Activated naive CD4-positive, alpha-beta T cell (primary cell): ENCODE data around the gene STBD1.
"Not testable (repeated sequence)": the region's sequence is repeated elsewhere in the genome, so short reads cannot be mapped to it uniquely, and the experiment has no call there.

ENCODE experiments used
- DNase-seq, 4 experiments: peaks; one replicate each; lab custom pipeline; 2025; lab: John Stamatoyannopoulos, UW

The STBD1 gene

GRCh38 chr4:76305971-76306881 lies at the start of gene STBD1:
TSS of gene STBD1 (plus strand) at chr4:76306733. CDS start at chr4:76306770, 37 bp downstream.
- DNase-seq, result no peak

GRCh38 chr4:76256968-76257367 lies 49.6 kb upstream of the STBD1 start:
- no peak for DNase-seq

GRCh38 chr4:76257824-76258223 lies 48.7 kb upstream of the STBD1 start:
- no peak for DNase-seq

DNA sequence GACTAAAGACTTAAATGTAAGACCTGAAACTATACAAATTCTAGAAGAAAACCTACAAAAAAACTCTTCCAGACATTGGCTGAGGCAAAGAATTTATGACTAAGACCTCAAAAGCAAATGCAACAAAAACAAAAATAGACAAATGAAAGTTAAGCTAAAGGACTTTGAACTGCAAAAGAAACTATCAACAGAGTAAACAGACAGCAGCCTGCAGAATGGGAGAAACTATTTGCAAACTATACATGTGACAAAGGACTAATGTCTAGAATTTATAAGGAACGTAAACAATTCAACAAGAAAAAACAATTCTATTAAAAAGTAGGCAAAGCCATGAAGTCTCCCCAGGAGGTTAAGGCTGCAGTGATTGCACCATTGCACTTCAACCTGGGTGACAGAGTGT lies 46.0 kb upstream of the STBD1 start:
- no peak for DNase-seq

- no peak for DNase-seq
Measured at GRCh38 chr4:76265631-76266218, 40.8 kb upstream of the STBD1 start.

DNA sequence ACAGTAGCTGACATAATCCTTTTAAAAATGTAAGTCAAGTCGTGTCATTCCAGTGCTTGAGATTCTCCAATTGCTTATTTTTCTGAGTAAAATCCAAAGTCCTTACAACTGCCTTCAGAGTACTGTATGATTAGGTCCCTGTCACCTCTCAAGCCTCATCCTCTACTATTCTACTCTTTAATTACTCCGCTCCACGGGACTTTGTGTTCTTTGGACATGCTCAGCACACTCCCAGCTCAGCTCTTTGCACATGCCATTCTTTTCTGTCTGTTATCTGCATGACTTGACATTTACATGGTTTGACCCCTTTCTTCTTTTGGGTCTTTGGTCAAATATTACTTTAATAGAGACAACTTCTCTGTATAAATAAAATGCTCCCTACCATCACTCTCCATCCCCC lies 39.9 kb upstream of the STBD1 start:
- DNase-seq, result no peak

GRCh38 chr4:76267811-76268210 lies 38.7 kb upstream of the STBD1 start:
- DNase-seq, result no peak

DNA sequence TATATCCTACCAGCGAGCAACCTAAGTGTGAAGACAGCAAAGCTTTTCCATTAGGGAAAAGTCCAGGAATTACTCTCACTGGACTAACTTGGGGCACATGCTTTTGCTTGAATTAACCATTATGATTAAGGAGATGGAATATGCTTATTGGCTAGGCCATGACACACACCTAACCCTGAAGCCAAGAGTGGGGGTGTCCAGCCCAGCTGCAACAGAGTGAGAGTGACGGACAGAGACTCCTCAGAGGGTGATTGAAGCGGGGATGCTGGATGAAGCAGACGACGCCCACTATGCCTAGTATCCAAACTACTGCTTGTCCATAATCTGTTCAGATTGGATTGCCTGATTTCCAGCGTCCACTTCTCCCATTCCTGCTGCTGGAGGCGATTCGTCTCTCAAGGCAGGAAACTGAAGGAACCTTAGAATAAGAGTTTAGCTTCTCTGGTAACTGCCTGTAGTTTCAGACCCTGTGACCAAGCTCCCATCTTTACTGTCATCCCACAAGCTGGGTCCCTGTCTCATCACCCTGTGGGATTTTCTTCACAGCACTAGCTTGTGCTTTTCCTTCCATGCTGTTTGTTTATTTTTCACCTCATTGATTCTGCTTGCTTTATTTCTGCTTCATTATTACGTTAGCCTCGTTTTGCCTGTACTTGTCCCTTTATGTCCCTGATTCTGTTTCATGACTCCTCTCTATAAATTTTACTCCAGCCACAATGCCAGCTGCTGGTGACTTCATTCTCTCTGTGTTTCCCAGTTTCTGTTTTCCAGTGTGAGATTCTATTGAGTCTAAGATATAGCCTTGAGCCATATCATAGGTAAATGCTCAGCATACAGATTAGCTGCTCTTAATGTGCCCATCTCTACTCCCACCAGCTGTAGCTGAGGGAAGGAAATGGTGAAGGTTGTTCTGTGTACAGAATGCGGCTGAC lies 36.0 kb upstream of the STBD1 start:
- DNase-seq, result no peak

DNA sequence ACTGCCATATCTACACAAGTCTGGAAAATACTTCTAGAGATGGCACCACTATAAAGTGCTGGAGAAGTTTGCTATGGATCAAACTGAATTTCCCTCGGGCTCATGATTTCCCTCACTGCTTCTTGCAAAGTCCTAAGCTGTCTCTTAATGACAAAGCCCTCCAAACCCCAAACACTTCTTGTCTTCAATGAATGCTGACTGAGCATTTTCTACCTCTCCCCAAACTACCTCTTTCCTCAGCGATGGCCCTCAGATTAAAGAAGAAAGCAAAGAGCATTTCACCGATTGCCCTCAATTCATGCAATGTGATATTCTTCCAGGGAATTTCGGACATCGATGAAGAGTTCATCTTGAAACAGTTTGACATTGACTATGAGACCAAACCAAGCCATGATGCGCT lies 35.3 kb upstream of the STBD1 start:
- DNase-seq, result no peak

- DNase-seq, result no peak
Measured at GRCh38 chr4:76272073-76272472, 34.5 kb upstream of the STBD1 start.

DNA sequence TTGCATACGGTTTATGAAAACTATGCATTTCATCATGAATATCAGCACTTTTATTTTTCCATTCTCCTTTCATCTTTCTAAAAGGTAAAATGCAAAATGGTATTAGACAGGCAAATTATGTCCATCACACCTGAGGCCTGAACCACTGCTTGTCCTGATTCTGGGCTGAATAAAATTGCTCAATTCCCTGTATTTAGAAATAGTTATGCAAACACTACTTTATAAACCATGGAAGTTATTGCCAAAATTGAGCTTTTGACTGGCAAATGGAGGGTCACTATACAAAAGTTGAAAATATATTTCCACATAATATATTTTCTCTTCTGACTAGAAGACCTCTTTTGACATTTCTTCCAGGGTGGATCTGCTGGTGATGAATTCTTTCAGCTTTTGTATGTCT lies 34.0 kb upstream of the STBD1 start:
- DNase-seq, result no peak

DNA sequence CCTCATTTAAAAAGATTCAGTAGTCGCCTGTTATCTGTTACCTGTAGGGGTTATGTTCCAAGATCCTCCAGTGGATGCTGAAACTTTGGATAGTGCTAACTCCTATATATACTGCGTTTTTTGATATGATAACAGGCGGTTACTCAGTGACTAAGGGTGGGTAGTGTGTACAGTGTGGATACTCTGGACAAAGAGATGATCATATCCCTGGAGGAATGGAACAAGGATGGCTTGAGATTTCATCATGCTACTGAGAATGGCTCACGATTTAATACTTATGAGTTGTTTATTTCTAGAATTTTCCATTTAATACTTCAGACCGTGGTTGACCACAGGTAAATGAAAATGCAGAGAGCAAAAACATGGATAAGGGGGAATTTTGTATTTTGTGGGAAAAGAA lies 33.5 kb upstream of the STBD1 start:
- no peak for DNase-seq

DNA sequence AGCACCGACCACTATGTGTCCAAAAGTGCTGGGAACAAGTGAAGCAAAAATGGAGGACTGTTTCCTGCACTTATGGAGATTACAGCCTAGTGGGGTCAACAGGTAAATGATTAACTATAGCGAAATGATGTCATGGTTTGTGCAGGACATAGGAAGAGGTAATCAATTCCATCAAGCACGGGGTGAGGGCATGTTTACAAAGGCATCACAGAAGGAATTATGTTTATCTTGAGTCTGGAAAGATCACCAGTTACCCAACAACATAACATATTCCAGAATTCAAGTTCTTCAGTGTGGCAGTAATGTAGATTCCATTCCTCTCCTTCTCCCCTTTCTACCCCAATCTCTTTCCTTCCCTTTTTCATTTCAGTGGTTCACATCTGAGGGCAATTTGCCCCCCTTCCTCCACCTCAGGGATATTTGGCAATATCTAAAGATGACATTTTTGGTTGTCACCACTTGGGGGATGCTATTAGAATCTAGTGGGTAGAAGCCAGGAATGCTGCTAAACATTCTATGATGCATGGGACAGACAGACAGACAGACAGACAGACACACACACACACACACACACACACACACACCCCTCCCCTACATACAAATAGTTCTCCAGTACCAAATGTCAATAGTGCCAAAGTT lies 30.9 kb upstream of the STBD1 start:
- no peak for DNase-seq

DNA sequence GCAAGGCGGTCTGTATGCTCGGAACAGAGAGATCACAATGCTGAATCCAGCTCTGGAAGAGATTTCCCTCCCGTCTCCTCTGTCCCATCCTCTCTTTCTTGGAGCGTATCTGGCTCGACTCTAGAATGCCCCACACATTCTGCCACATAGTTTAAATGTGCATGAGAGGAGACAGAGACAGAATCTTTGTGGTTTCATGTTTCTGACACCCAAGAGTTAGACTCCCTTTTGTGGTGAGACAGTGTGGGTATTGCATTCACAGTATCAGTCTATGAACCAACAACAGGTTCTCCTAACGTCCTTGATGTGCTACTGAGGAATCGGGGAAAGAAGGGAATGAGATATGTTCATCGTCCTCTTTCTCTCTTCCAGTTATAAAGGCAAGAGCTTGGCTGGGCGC lies 29.7 kb upstream of the STBD1 start:
- no peak for DNase-seq

- no peak for DNase-seq
Measured at GRCh38 chr4:76277667-76278066, 28.9 kb upstream of the STBD1 start.

DNA sequence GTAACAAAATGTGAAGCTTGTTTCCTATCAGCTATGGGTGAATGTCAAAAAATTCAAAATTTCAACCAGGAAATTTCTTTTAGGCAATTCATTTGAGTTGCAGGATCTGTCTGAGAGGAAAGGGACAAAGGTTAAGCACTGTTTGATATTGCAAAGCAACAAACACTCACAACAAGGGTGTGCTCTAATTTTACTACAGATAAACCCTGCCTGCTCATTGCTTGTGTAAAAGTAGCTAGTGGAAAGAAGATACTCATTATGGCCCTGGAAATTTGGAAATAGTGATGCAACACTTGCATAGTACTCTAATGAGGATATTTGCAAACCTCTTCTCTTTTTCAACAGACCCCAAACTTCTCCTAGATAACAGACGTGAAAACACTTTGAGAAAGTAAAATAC lies 27.9 kb upstream of the STBD1 start:
- DNase-seq, result no peak

DNA sequence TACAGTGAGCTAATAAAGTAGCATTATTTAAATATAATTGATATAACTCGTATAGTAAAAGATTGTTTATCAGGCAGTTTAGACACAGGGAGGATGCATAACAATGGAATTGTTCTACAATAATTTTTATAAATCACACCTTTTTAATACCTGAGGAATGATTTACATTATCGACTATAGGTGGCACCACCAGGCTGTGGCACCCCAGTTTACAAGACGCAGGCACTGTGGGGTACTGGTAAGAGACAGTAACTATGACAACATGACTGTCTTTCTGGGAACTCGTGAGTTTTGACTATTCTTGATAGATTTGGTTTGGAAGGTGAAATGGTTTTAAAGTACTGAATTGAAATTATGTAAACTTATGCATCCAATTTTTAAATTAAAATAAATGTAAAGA lies 27.1 kb upstream of the STBD1 start:
- no peak for DNase-seq

DNA sequence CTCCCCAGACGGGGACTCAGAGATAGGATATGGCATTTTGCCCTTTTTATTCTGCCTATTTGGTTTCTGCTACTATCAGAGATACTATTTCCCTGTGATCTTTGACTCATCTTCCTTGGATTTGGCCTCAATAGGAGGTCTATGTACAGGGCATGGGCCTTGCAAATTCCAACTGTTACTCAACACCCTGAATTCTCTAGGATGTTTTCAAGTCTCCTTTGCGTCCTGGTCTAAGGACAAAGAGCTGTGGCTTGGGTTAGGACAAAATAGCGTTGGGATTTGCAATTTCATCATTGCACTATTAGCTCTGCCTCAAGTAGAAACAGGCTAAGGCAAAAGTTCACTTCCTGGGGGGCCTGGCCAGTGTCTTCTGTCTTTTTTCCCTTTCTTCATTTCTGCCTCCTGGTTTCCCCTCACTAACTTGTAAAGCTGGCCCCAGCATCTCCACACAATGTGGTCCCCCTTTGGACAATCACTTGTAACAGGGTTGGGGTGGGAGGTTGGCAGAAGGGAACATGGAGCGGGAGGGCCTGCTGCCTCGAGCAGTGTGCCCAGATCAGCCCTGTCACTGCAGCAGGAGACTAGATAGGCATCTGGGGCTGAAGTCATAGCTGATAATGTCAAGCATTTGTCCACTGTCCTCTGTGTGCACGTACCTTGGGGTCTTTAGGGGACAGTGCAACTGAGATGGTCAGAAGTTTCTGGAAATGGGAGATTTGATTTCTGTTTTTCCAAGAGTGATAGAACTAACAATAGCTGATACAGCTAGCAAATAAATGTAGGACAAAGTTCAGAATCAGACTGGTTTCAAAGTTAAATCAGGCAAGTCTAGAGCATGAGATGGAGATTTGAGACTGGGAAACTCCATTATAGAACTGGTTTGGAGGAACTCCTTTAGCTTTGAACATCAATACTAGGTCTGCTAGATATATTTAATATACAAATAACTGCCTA lies 25.8 kb upstream of the STBD1 start:
- no peak for DNase-seq

DNA sequence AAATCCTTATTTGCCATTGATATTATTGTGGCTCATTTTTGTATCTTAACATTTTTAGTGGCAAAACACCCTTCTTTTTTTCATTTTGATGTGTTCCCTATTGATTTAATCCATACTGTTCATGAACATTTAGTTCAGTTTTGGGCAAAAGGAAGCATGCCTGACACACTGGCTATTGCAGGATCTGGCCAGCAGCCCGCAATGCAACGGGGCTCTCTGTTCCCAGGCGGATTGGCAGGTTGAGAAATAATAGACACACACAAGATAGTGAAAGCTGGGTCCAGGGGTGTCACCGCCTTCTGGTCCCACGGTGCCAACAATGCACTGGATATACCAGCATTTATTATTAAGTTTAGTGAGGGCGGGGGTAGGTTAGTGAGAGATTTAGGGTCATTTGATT lies 24.9 kb upstream of the STBD1 start:
- DNase-seq, result not testable (repeated sequence)

DNA sequence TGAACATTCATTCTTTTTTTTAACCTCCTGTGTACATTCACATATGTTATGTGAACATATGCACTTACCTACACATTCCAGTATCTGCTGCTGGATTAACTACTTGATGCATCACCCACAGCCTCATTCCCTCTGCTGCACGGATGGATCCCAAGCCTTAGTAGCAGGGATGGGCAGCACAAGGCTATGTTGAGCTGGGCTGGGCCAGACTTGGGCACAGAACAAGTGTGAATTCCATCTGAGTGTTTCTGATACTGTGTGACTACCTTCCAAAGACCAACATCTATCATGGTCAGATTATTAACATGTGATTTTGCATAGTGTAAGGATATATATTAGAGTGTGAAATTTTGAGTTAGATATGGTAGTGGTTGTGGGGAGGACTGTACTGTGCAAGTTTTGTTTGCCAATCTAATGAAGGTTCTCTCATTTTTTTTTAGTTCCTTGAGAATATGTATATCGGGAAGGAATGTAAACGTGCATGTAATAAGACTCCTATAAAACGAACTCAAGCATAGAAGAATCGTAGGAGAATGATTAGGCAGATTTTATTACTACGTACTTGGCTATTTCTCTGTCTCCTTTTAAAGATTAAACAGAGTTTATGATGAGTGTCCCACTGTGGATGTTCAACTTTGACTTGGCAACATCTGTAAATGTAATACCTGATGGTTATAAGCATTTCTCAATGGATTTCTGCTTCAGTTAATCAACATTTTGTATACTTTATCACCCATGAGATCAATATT lies 23.4 kb upstream of the STBD1 start:
- DNase-seq, result no peak
